ENCODE data around the gene BIRC7. TPM values are rescaled to one million over a fixed set of nuclear protein-coding genes. Genes with fewer than 3 reads are reported as not detected.

The BIRC7 gene, protein sequence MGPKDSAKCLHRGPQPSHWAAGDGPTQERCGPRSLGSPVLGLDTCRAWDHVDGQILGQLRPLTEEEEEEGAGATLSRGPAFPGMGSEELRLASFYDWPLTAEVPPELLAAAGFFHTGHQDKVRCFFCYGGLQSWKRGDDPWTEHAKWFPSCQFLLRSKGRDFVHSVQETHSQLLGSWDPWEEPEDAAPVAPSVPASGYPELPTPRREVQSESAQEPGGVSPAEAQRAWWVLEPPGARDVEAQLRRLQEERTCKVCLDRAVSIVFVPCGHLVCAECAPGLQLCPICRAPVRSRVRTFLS
- not detected for polyA plus RNA-seq (2013, experiment 1 of 2)
- polyA plus RNA-seq (2013, experiment 2 of 2): not detected

DNA sequence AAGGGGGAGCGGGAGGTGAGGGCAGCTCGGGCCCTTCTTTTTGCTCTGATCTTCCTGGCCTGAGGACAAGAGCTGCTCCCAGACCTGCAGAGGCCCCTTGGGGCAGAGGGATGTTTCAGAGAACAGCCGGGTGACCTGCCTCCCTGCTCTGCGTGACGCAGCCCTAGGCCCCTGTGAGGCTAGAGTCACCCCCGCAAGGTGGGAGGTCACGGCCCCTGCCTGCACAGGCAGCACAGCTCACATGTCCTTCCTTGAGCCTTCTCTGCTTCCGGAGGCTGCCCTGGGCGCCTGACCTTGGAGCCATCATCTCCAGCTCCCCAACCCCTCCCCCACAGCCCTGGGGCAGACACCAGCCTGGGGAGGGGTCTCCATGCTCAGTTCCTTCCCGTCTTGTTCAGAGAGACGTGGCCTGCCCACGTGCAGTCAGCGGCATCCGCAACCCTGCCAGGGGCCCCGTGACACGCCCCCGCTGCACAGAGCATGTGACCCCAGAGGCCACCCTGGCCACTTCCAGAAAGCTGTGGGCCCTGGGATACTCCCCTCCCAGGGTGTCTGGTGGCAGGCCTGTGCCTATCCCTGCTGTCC, at the start of gene BIRC7:
BIRC7 (plus strand) TSS at position 507 of the 585 bp plus-strand sequence. CDS start 192 bp downstream, outside the sequence.
- Histone ChIP-seq H2AK5ac (ENCODE audit: low read length) (no peak within 1 kb of the TSS), H3K36me3 (ENCODE audit: control insufficient read depth, insufficient read depth, low read length) (no peaks in the 10 kb centered on the region), H3K23ac (ENCODE audit: low read length) (no peak within 1 kb of the TSS), H3K4me3 (ENCODE audit: low read length) (no peak within 1 kb of the TSS), H4K8ac (ENCODE audit: low read depth, low read length) (no peak within 1 kb of the TSS), H2BK15ac (replicated peaks; ENCODE audit: low read depth) (no peak within 1 kb of the TSS), H3K27ac (ENCODE audit: low read depth, low read length) (no peak within 1 kb of the TSS), H3K9ac (ENCODE audit: low read length) (no peak within 1 kb of the TSS), H3K79me1 (ENCODE audit: low read length) (no peaks in the 10 kb centered on the region), H3K4me2 (ENCODE audit: low read length) (peak within 1 kb of the TSS; percentile 1), H3K18ac (ENCODE audit: low read length) (no peak within 1 kb of the TSS), H2BK5ac (ENCODE audit: low read length) (no peak within 1 kb of the TSS), H3K27me3 (ENCODE audit: insufficient read depth, low read length, poor library complexity) (no peaks in the 10 kb centered on the region), H3K56ac (ENCODE audit: low read length) (peak within 1 kb of the TSS; percentile 75), H3K4ac (ENCODE audit: low read depth, low read length) (no peak within 1 kb of the TSS), H3K79me2 (ENCODE audit: control insufficient read depth, insufficient read depth, low read length) (no peaks in the 10 kb centered on the region), H2BK120ac (ENCODE audit: low read depth, low read length) (no peak within 1 kb of the TSS), H3K4me1 (ENCODE audit: control insufficient read depth, low read depth, low read length) (no peaks in the 10 kb centered on the region), H4K5ac (ENCODE audit: low read length) (no peak within 1 kb of the TSS)
- no peak for DNase-seq
- WGBS (ENCODE audit: extremely low coverage, insufficient coverage, low lambda C conversion rate): no CpG with 5 or more reads among the region's 17 CpGs

DNA sequence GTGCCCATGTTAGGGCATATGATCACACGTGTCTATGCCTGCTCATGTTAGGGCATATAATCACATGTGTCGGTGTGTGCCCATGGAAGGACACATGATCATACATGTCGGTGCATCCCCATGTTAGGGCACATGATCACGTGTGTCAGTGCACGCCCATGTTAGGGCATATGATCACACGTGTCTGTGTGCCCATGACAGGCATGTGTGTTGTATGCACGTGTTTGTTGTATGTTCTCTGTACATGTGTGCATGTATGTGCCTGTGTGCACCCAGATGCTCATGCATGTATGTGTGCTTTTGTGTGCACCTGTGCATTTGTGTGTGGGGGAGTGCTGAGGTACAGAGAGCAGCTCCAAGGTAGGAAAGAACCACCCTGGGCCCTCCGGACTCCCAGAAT, 49.6 kb upstream of the BIRC7 start:
- H3K9ac ChIP-seq (ENCODE audit: low read length): no peak overlapping the region
- no peak overlapping the region for H3K4ac ChIP-seq (ENCODE audit: low read depth, low read length)
- H3K56ac ChIP-seq (ENCODE audit: low read length): no peak overlapping the region
- WGBS (ENCODE audit: extremely low coverage, insufficient coverage, low lambda C conversion rate): no CpG with 5 or more reads among the region's 8 CpGs
- no peak overlapping the region for H3K27ac ChIP-seq (ENCODE audit: low read depth, low read length)
- no peak overlapping the region for H3K4me2 ChIP-seq (ENCODE audit: low read length)
- no peaks in the 10 kb centered on the region for H3K36me3 ChIP-seq (ENCODE audit: control insufficient read depth, insufficient read depth, low read length)
- H3K4me3 ChIP-seq (ENCODE audit: low read length): no peak overlapping the region
- H3K23ac ChIP-seq (ENCODE audit: low read length): no peak overlapping the region
- DNase-seq: no peak
- no peaks in the 10 kb centered on the region for H3K4me1 ChIP-seq (ENCODE audit: control insufficient read depth, low read depth, low read length)
- H3K79me1 ChIP-seq (ENCODE audit: low read length): no peaks in the 10 kb centered on the region
- H4K8ac ChIP-seq (ENCODE audit: low read depth, low read length): no peak overlapping the region
- H4K5ac ChIP-seq (ENCODE audit: low read length): no peak overlapping the region
- H2BK120ac ChIP-seq (ENCODE audit: low read depth, low read length): no peak overlapping the region
- H2BK5ac ChIP-seq (ENCODE audit: low read length): no peak overlapping the region
- H3K79me2 ChIP-seq (ENCODE audit: control insufficient read depth, insufficient read depth, low read length): no peaks in the 10 kb centered on the region
- no peak overlapping the region for H2AK5ac ChIP-seq (ENCODE audit: low read length)
- no peak overlapping the region for H3K18ac ChIP-seq (ENCODE audit: low read length)
- H3K27me3 ChIP-seq (ENCODE audit: insufficient read depth, low read length, poor library complexity): no peaks in the 10 kb centered on the region
- H2BK15ac ChIP-seq (replicated peaks; ENCODE audit: low read depth): no peak overlapping the region

DNA sequence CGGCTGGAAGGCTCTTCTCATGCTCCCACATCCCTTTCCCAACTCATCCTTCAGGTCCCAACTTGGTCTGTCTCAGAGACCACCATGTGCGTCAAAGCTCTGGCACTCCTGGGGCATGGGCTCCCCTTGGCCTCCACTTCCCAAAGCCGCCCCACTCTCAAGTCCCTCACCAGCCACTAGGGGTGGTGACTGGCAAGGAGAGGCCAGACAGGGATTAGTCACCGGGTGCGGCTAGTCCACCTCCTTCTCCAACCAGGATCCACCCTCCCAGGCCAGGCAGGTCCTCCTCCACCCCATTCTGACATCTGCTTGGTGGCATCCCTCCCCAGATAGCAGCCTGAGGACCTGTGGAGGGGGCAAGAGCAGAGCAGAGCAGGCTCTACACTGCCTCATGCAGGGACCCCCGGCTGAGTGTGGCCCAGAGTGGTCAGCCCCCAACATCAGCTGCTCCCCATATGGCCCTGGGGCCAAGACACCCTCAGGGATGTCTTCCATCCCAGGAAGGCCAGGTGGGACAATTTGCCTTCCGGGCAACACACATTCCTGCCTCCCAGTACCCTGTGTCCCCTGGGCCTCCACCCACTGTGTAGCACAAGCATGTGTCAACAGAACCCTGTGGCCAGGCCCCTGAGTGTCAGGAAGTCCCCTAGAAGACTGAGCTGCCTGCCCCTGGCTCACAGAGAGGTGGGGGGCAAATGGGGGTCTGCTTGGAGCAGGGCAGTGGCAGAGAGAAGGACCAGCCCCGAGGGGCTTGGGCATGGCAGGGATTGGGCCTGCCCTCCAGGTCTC, 49.0 kb upstream of the BIRC7 start:
- Histone ChIP-seq H3K36me3 (ENCODE audit: control insufficient read depth, insufficient read depth, low read length) (no peaks in the 10 kb centered on the region), H2BK5ac (ENCODE audit: low read length) (no peak overlapping the region), H3K9ac (ENCODE audit: low read length) (no peak overlapping the region), H4K5ac (ENCODE audit: low read length) (no peak overlapping the region), H3K27me3 (ENCODE audit: insufficient read depth, low read length, poor library complexity) (no peaks in the 10 kb centered on the region), H3K4me1 (ENCODE audit: control insufficient read depth, low read depth, low read length) (no peaks in the 10 kb centered on the region), H4K8ac (ENCODE audit: low read depth, low read length) (no peak overlapping the region), H3K27ac (ENCODE audit: low read depth, low read length) (no peak overlapping the region), H3K56ac (ENCODE audit: low read length) (no peak overlapping the region), H2BK15ac (replicated peaks; ENCODE audit: low read depth) (no peak overlapping the region), H3K4ac (ENCODE audit: low read depth, low read length) (no peak overlapping the region), H3K4me3 (ENCODE audit: low read length) (no peak overlapping the region), H2BK120ac (ENCODE audit: low read depth, low read length) (no peak overlapping the region), H2AK5ac (ENCODE audit: low read length) (no peak overlapping the region), H3K4me2 (ENCODE audit: low read length) (no peak overlapping the region), H3K18ac (ENCODE audit: low read length) (no peak overlapping the region), H3K79me2 (ENCODE audit: control insufficient read depth, insufficient read depth, low read length) (no peaks in the 10 kb centered on the region), H3K23ac (ENCODE audit: low read length) (no peak overlapping the region), H3K79me1 (ENCODE audit: low read length) (no peaks in the 10 kb centered on the region)
- no CpG with 5 or more reads among the region's 8 CpGs for WGBS (ENCODE audit: extremely low coverage, insufficient coverage, low lambda C conversion rate)
- peak; percentile 36 for DNase-seq

DNA sequence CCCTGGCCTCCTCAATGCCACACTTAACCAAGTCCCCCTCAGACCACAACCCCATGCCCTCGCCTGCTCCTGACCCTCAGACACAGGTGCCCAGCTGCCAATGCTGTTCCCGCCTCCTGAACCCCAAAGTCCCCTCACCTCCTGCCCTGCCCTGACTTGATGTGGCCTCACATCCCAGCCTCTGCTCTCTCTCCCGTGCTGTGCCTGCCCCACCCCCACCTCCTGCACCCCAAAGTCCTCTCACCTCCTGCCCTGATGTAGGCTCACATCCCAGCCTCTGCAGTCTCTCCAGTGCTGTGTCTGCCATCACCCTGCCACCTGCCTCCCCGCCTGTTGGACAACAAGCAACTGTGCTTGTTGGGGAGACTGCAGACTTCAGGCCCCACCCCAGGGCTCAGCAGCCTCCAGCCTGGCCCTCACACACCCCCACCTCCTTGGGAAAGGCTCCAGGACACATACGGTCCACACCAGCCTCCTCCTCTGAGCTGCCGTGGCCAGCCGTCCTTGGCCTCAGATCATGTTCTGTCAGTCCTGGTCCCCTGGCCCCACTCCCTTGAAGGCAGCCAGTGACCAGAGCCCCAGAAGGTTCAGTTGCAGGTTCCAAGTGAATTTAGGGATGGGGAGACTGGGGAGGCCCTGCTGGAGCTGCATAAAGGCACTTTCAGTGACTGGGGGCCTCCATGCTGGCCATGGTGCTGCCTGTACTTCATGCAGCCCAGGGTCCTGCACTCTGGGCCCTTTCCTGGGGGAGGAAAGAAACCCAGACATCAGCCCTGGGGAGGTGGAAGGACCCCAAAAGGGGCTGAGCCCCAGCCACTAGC, 48.2 kb upstream of the BIRC7 start:
- H3K4ac ChIP-seq (ENCODE audit: low read depth, low read length): no peak overlapping the region
- no peak overlapping the region for H2BK5ac ChIP-seq (ENCODE audit: low read length)
- no CpG with 5 or more reads among the region's 7 CpGs for WGBS (ENCODE audit: extremely low coverage, insufficient coverage, low lambda C conversion rate)

DNA sequence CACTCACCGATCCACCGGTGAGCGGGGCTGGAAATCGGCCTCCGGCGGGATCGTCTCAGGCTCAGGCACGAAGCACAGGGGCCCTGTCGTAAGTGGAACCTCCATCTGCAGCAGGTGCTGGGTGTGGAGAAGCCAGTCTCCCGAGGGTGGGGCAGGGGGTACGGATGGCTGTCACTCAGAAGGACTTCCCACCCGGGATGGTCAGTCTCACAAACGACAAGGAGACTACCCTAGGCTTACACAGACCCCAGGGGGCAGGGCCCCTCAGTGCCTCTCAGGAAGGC, 47.6 kb upstream of the BIRC7 start:
- Histone ChIP-seq H3K18ac (ENCODE audit: low read length) (no peak overlapping the region), H3K4me3 (ENCODE audit: low read length) (no peak overlapping the region), H3K23ac (ENCODE audit: low read length) (no peak overlapping the region), H3K56ac (ENCODE audit: low read length) (no peak overlapping the region), H4K8ac (ENCODE audit: low read depth, low read length) (no peak overlapping the region), H3K4ac (ENCODE audit: low read depth, low read length) (no peak overlapping the region), H3K4me2 (ENCODE audit: low read length) (no peak overlapping the region), H3K4me1 (ENCODE audit: control insufficient read depth, low read depth, low read length) (no peaks in the 10 kb centered on the region), H3K27me3 (ENCODE audit: insufficient read depth, low read length, poor library complexity) (no peaks in the 10 kb centered on the region), H3K79me2 (ENCODE audit: control insufficient read depth, insufficient read depth, low read length) (no peaks in the 10 kb centered on the region), H3K79me1 (ENCODE audit: low read length) (peaks cover 1% of the 10 kb centered on the region), H2BK120ac (ENCODE audit: low read depth, low read length) (no peak overlapping the region), H2BK15ac (replicated peaks; ENCODE audit: low read depth) (no peak overlapping the region), H3K27ac (ENCODE audit: low read depth, low read length) (no peak overlapping the region), H4K5ac (ENCODE audit: low read length) (no peak overlapping the region), H3K9ac (ENCODE audit: low read length) (no peak overlapping the region), H2BK5ac (ENCODE audit: low read length) (no peak overlapping the region), H2AK5ac (ENCODE audit: low read length) (no peak overlapping the region), H3K36me3 (ENCODE audit: control insufficient read depth, insufficient read depth, low read length) (no peaks in the 10 kb centered on the region)
- no CpG with 5 or more reads among the region's 13 CpGs for WGBS (ENCODE audit: extremely low coverage, insufficient coverage, low lambda C conversion rate)
- no peak for DNase-seq

More for the DNA sequence above, 48.2 kb upstream of the BIRC7 start:
- Histone ChIP-seq H3K23ac (ENCODE audit: low read length) (no peak overlapping the region), H3K27me3 (ENCODE audit: insufficient read depth, low read length, poor library complexity) (no peaks in the 10 kb centered on the region), H3K4me2 (ENCODE audit: low read length) (no peak overlapping the region), H3K79me2 (ENCODE audit: control insufficient read depth, insufficient read depth, low read length) (no peaks in the 10 kb centered on the region), H4K8ac (ENCODE audit: low read depth, low read length) (no peak overlapping the region), H3K36me3 (ENCODE audit: control insufficient read depth, insufficient read depth, low read length) (no peaks in the 10 kb centered on the region), H3K9ac (ENCODE audit: low read length) (no peak overlapping the region), H3K27ac (ENCODE audit: low read depth, low read length) (no peak overlapping the region), H3K4me3 (ENCODE audit: low read length) (no peak overlapping the region), H3K79me1 (ENCODE audit: low read length) (no peaks in the 10 kb centered on the region), H2AK5ac (ENCODE audit: low read length) (no peak overlapping the region), H3K4me1 (ENCODE audit: control insufficient read depth, low read depth, low read length) (no peaks in the 10 kb centered on the region), H2BK15ac (replicated peaks; ENCODE audit: low read depth) (no peak overlapping the region), H2BK120ac (ENCODE audit: low read depth, low read length) (no peak overlapping the region), H3K56ac (ENCODE audit: low read length) (no peak overlapping the region), H3K18ac (ENCODE audit: low read length) (no peak overlapping the region), H4K5ac (ENCODE audit: low read length) (no peak overlapping the region)
- DNase-seq: no peak
